ENCODE measurements around the gene FAM8A1. TPM values are rescaled to one million over a fixed set of nuclear protein-coding genes. Genes with fewer than 3 reads are reported as not detected.

FAM8A1 gene
- total and polyA plus RNA-seq, 2 donors (not counting 3 experiments of a cell fraction or from before 2014, with no cell fraction given): 4.8 to 11.3 TPM

DNA sequence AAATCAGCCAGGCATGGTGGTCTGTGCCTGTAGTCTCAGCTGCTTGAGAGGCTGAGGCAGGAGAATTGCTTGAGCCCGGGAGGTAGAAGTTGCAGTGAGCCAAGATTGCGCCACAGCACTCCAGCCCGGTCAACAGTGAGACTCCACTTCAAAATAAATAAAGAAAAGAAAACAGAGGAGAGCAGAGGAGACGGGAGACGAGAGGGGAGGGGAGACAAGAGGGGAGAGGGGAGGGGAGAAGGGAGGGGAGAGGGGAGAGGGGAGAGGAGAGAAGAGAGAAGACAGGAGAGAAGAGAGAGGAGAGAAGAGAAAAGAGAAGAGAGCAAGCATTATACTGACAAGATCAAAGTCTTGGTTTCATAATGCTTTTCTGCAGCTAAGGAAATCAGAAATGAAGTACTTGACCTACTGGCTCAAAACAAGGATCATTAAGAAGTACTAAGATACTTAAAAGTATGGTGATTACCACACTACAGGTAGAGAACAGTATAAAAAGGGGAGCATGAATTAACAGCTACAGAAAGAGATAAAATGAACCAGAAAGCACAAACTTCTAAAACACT lies 30.5 kb downstream of the FAM8A1 start:
- Histone ChIP-seq H2AFZ (ENCODE audit: low read depth, low read length) (no peak overlapping the region), H3K27me3 (ENCODE audit: control insufficient read depth in 2 of 2, insufficient read depth in 2 of 2, low read length in 2 of 2) (no peaks in the 10 kb centered on the region), H3K9me1 (replicated peaks; ENCODE audit: control insufficient read depth, extremely low read depth, insufficient read depth, low read length) (no peaks in the 10 kb centered on the region), H3K9me3 (replicated peaks; ENCODE audit: control insufficient read depth, insufficient read depth, low read length) (no peaks in the 10 kb centered on the region), H4K20me1 (replicated peaks; ENCODE audit: control insufficient read depth, extremely low read depth, insufficient read depth, low read length) (no peaks in the 10 kb centered on the region), H3K4me1 (ENCODE audit: control insufficient read depth, extremely low read depth, insufficient read depth, low read length) (peaks cover 9% of the 10 kb centered on the region), H3K4me3 (replicated peaks in 1 of 3; ENCODE audit: insufficient read depth in 1 of 3, low read depth in 1 of 3, low read length in 3 of 3) (no peak overlapping the region), H3K79me2 (ENCODE audit: control insufficient read depth, insufficient read depth, low read length) (peaks cover 46% of the 10 kb centered on the region), H3K4me2 (ENCODE audit: insufficient read depth, low read length) (no peak overlapping the region), H3K9ac (replicated peaks; ENCODE audit: extremely low read depth, insufficient read depth, low read length) (no peak overlapping the region), H3K36me3 (ENCODE audit: control insufficient read depth in 2 of 2, extremely low read depth in 1 of 2, insufficient read depth in 2 of 2, low read length in 2 of 2) (peaks cover 11 to 17% of the 10 kb centered on the region in 2 experiments), H3K27ac (ENCODE audit: insufficient read depth, low read depth, low read length) (no peak overlapping the region)
- DNase-seq (ENCODE audit: low read depth, low spot score) (no peak), FAIRE-seq (no peak)
- intact Hi-C loops (cut with micrococcal nuclease): no loop called here
- TF ChIP-seq JUN (IDR thresholded peaks at IDR 0.05; ENCODE audit: borderline replicate concordance, insufficient read depth, insufficient read length, low read depth): no peak
- TF ChIP-seq, protein P1, sequence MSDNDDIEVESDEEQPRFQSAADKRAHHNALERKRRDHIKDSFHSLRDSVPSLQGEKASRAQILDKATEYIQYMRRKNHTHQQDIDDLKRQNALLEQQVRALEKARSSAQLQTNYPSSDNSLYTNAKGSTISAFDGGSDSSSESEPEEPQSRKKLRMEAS (IDR thresholded peaks at IDR 0.05; ENCODE audit: insufficient read depth, insufficient read length): no peak
- no peak for TF ChIP-seq FOS (IDR thresholded peaks at IDR 0.05; ENCODE audit: borderline replicate concordance, insufficient read depth, low read length)
- no peak for TF ChIP-seq POLR2AphosphoS5 (IDR thresholded peaks at IDR 0.05; ENCODE audit: insufficient read depth, low read depth, low read length)
- TF ChIP-seq GATA2 (IDR thresholded peaks at IDR 0.05; ENCODE audit: insufficient read depth, insufficient read length, low read depth, low read length): no peak
- no peak for TF ChIP-seq MYC (IDR thresholded peaks at IDR 0.05; ENCODE audit: low read depth, low read length)
- no peak for TF ChIP-seq CTCF (IDR thresholded peaks at IDR 0.05; ENCODE audit: extremely low read depth in 1 of 2, insufficient read depth in 1 of 2, low read depth in 1 of 2, low read length in 2 of 2)
- TF ChIP-seq POLR2A (IDR thresholded peaks at IDR 0.05; ENCODE audit: low read depth, low read length): no peak
- TF ChIP-seq EZH2 (IDR thresholded peaks at IDR 0.05; ENCODE audit: borderline replicate concordance, low read depth, low read length, severe bottlenecking): no peak
- ChIA-PET POLR2A (no interaction called here), CTCF (no interaction called here)
- BruUV-seq (replicated peaks): no TSS peak
- dilution Hi-C loops (cut with MboI; ENCODE audit: extremely low pct_ligation_motif_present, low sequenced_read_pairs): no loop called here
